Right lobe of liver (tissue), 4 donors: ENCODE results near the gene PLPPR2.

Experiments used
- POLR2A ChIP-seq: fragments of 450-650 bp; IDR thresholded peaks from one replicate; pipeline ENCODE4 v1.6.1; 2017; ENCODE audit warnings: antibody characterized with exemption, mild to moderate bottlenecking
- TF ChIP-seq, protein P1 (sequence below), 4 donors: fragments of 200-600 bp in 3 of 4; fragments of 450-650 bp in 1 of 4; IDR thresholded peaks; one replicate each; pipeline versions ENCODE4 v1.5.1 to v1.8.0; 2016 to 2022; ENCODE audit warnings: antibody characterized with exemption in 4 of 4, mild to moderate bottlenecking in 2 of 4
- donor health status: DM: no; HTN: no; CAD: no.
- donor health status: DM: no; HTN: no; CAD: no.
- donor health status: DM: no; HTN: yes; CAD: no.

- TF ChIP-seq, protein P1, sequence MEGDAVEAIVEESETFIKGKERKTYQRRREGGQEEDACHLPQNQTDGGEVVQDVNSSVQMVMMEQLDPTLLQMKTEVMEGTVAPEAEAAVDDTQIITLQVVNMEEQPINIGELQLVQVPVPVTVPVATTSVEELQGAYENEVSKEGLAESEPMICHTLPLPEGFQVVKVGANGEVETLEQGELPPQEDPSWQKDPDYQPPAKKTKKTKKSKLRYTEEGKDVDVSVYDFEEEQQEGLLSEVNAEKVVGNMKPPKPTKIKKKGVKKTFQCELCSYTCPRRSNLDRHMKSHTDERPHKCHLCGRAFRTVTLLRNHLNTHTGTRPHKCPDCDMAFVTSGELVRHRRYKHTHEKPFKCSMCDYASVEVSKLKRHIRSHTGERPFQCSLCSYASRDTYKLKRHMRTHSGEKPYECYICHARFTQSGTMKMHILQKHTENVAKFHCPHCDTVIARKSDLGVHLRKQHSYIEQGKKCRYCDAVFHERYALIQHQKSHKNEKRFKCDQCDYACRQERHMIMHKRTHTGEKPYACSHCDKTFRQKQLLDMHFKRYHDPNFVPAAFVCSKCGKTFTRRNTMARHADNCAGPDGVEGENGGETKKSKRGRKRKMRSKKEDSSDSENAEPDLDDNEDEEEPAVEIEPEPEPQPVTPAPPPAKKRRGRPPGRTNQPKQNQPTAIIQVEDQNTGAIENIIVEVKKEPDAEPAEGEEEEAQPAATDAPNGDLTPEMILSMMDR (IDR thresholded peaks at IDR 0.05): no peak
- no peak for TF ChIP-seq POLR2A
Observed at GRCh38 chr19:11361037-11361770, 6.0 kb downstream of the PLPPR2 start.
